Measurements from ENCODE around the gene VPS35. TPM values are rescaled to one million over a fixed set of nuclear protein-coding genes. Genes with fewer than 3 reads are reported as not detected.
"Not testable (repeated sequence)": the region's sequence is repeated elsewhere in the genome, so short reads cannot be mapped to it uniquely, and the experiment has no call there.

VPS35 gene
- total and polyA plus RNA-seq, 2 of the 13 experiments (the other 11 are each of a cell fraction or from before 2014, with no cell fraction given), result 30.7 to 136 TPM

DNA sequence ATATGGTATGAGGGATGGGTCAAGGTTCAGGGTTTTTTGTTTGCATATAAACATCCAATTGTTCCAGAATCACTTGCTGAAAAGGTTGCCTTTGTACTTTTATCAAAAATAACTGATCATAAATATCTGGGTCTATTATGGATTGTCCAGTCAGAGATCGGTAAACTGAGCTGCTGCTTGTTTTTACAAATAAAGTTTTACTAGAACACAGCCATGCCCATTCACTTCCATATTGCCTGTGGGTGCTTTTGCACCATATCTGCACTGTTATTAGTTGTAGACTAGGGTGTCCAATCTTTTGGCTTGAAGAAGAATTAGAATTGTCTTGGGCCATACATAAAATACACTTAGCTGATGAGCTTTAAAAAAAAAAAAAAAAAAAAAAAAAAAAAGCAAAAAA lies 11.0 kb downstream of the VPS35 start:
- FAIRE-seq, result not testable (repeated sequence)
- TSS peak; percentile 14 for BruUV-seq (replicated peaks)

More for the DNA sequence above, 11.0 kb downstream of the VPS35 start:
- peaks cover 56% of the 10 kb centered on the region for H3K4me1 ChIP-seq (ENCODE audit: insufficient read depth, low read length)
- H2AFZ ChIP-seq (ENCODE audit: low read length); H3K4me3 ChIP-seq (replicated peaks in 1 of 3; ENCODE audit: insufficient read depth in 1 of 3, low read depth in 2 of 3, low read length in 3 of 3); H3K27ac ChIP-seq (ENCODE audit: extremely low read length, insufficient read depth, low read length); H3K4me2 ChIP-seq (ENCODE audit: low read depth, low read length); H3K27me3 ChIP-seq (ENCODE audit: control insufficient read depth in 1 of 2, insufficient read depth in 2 of 2, low read length in 2 of 2); ATAC-seq; CTCF ChIA-PET (ENCODE audit: low intra/inter-chr PET ratio, low total read pairs); H4K20me1 ChIP-seq (ENCODE audit: insufficient read depth, low read length); intact Hi-C loops (cut with micrococcal nuclease; ENCODE audit: unreplicated experiment); H3K9ac ChIP-seq (ENCODE audit: insufficient read depth, low read depth, low read length); DNase-seq (ENCODE audit: low spot score); in situ Hi-C loops (cut with HindIII; ENCODE audit: extremely low pct_ligation_motif_present, low pct_unique_long_range_greater_than_20kb); H3K9me3 ChIP-seq (ENCODE audit: low read length); TF ChIP-seq SOX13 (IDR thresholded peaks at IDR 0.05): not testable (repeated sequence)
- POLR2A ChIA-PET, result interaction anchor here (1.0 to 1.3 kb wide), 2 partner anchors 12 to 112 kb away, joined by 3 to 4 read pairs; partner anchors contain the start of gene ORC6
- peaks cover 13 to 54% of the 10 kb centered on the region in 2 experiments for H3K36me3 ChIP-seq (replicated peaks in 1 of 2; ENCODE audit: control insufficient read depth in 1 of 2, insufficient read depth in 2 of 2, low read length in 2 of 2)
- H3K79me2 ChIP-seq (ENCODE audit: insufficient read depth, low read length), result peaks cover 22% of the 10 kb centered on the region
- 88% methylated on average over 1 of the region's 1 CpG for WGBS (ENCODE audit: low lambda C conversion rate)
- TF ChIP-seq SOX13 (CRISPR knock-in tag; conservative IDR thresholded peaks at IDR 0.05 in 1 of 2, IDR thresholded peaks at IDR 0.05 in 1 of 2) (peak in 1 of 2 experiments; percentile 48; a peak in 1 of 4 replicates), MED1 (CRISPR knock-in tag; IDR thresholded peaks at IDR 0.05) (0 out of 2 replicates have a peak, but pooled peaks have one; percentile 10), SOX5 (CRISPR knock-in tag; IDR thresholded peaks at IDR 0.05; ENCODE audit: borderline replicate concordance) (peak; percentile 23; the same call in 1 of the 2 replicates), GATAD2A (CRISPR knock-in tag; IDR thresholded peaks at IDR 0.05) (0 out of 2 replicates have a peak, but pooled peaks have one; percentile 4)
- TF ChIP-seq, protein P1, sequence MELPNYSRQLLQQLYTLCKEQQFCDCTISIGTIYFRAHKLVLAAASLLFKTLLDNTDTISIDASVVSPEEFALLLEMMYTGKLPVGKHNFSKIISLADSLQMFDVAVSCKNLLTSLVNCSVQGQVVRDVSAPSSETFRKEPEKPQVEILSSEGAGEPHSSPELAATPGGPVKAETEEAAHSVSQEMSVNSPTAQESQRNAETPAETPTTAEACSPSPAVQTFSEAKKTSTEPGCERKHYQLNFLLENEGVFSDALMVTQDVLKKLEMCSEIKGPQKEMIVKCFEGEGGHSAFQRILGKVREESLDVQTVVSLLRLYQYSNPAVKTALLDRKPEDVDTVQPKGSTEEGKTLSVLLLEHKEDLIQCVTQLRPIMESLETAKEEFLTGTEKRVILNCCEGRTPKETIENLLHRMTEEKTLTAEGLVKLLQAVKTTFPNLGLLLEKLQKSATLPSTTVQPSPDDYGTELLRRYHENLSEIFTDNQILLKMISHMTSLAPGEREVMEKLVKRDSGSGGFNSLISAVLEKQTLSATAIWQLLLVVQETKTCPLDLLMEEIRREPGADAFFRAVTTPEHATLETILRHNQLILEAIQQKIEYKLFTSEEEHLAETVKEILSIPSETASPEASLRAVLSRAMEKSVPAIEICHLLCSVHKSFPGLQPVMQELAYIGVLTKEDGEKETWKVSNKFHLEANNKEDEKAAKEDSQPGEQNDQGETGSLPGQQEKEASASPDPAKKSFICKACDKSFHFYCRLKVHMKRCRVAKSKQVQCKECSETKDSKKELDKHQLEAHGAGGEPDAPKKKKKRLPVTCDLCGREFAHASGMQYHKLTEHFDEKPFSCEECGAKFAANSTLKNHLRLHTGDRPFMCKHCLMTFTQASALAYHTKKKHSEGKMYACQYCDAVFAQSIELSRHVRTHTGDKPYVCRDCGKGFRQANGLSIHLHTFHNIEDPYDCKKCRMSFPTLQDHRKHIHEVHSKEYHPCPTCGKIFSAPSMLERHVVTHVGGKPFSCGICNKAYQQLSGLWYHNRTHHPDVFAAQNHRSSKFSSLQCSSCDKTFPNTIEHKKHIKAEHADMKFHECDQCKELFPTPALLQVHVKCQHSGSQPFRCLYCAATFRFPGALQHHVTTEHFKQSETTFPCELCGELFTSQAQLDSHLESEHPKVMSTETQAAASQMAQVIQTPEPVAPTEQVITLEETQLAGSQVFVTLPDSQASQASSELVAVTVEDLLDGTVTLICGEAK (IDR thresholded peaks at IDR 0.05), result peak; percentile 54; the same call in 1 of the 2 replicates
- TF ChIP-seq, protein P1 (CRISPR knock-in tag; IDR thresholded peaks at IDR 0.05), result peak; percentile 96; the same call in 1 of the 2 replicates
